HG03097 (cell line): ENCODE data around the gene PLPPR3.
"Not testable (repeated sequence)": the region's sequence is repeated elsewhere in the genome, so short reads cannot be mapped to it uniquely, and the experiment has no call there.

Experiments used
- ATAC-seq: cut with Tn5 transposase; IDR thresholded peaks from one replicate; pipeline ENCODE4 v1.9.1; 2021; ENCODE audit not compliant: unreplicated experiment, low FRiP score

PLPPR3 gene

DNA sequence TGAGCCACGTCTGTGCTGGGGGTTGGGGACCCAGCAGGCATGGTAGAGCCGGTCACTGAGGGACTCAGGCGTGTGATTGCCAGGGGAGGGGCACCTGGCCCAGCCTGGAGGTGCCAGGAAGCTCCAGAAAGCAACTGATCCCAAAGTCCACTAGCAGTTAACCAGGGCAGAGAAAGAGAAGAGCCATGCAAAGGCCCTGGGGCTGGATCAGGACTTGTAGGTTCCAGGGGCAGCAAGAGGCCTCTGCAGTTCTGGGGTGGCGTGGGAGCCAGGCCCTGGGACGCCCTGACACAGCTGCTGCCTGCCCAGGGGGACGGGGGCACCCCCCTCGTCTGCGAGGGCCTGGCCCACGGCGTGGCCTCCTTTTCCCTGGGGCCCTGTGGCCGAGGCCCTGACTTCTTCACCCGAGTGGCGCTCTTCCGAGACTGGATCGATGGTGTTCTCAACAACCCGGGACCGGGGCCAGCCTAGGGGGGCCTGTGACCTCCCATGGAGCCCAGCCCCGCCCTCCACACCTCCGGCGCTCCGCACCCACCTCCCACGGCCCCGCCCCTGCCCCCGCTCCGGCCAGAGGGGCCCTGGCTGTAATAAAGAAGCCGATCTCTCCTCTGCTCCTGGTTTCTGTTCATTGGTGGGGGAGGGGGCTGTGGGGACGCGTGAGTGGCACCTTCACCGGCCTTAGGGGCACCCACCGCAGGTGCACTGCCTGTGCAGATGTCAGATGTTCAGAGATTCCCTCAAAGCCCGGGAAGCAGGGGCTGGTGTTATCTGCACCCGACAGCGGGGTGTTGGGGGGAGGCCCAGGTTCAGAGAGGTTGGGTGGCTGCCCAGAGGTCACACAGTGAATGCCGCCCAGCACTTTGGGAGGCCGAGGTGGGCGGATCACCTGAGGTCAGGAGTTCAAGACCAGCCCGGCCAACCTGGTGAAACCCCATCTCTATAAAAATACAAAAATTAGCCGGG is 9.9 kb upstream of the PLPPR3 start:
- ATAC-seq, result no peak

DNA sequence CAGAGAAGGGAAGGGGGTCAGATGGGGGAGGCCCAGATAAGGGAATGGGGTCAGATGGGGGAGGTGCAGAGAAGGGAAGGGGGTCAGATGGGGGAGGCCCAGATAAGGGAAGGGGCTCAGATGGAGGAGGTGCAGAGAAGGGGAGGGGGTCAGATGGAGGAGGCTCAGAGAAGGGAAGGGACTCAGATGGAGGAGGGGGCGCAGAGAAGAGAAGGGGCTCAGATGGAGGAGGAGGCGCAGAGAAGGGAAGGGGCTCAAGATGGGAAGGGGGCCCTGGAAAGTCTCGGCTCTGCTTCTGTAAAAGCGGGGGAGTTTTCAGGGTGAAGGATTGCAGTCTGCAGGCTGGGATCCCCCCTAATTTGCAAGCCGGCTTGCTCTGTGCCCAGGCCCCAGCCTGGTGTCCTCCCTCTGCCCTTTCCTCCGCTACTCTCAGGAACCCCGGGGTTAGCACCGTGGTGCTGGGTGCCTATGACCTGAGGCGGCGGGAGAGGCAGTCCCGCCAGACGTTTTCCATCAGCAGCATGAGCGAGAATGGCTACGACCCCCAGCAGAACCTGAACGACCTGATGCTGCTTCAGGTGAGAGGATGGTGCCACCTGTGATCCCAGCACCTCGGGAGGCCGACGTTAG is 7.5 kb upstream of the PLPPR3 start:
- no peak for ATAC-seq

DNA sequence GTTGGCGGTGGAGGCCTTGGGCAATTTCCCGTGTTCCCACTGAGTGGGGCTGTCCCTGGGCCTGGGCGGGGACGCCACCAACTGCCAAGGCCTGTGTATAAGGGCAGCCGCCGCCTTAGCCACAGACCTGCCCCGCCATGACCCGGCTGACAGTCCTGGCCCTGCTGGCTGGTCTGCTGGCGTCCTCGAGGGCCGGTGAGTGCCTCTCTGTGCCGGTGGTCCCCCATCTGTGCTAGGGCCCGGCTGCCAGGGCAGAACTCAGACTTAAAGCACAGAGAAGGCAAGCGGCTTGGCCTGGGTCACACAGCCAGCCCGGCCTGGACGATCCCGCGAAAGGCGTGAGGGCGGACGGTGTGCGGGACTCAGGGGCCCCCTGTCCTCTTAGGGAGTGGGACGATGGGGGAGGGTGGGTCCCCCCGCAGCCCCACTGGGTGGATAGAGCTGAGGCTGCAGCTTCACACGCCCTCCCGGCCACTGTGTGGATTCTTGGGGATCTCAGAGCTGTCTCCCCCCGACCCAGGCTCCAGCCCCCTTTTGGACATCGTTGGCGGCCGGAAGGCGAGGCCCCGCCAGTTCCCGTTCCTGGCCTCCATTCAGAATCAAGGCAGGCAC is 6.1 kb upstream of the PLPPR3 start, which contains the start of gene AZU1:
TSS of gene AZU1 (plus strand) at position 128 of the 612 bp plus-strand sequence. CDS start at position 138, 10 bp downstream.
- no peak for ATAC-seq

DNA sequence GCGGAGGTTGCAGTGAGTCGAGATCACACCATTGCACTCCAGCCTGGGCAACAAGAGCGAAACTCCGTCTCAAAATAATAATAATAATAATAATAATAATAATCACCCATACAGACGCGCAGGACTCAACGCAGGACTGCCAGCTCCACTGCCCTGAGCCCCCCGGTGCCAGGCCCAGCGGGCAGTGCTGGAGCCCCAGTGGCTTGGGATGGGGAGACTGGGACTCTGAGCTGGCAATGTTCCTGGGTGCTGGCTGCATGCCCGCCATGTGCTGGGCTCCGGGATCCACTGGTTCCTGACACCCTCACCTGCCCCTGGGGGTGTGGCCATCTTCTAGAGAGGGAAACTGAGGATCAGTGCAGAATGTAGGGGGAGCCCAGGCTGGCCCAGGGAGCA is 5.6 kb upstream of the PLPPR3 start:
- ATAC-seq, result no peak

DNA sequence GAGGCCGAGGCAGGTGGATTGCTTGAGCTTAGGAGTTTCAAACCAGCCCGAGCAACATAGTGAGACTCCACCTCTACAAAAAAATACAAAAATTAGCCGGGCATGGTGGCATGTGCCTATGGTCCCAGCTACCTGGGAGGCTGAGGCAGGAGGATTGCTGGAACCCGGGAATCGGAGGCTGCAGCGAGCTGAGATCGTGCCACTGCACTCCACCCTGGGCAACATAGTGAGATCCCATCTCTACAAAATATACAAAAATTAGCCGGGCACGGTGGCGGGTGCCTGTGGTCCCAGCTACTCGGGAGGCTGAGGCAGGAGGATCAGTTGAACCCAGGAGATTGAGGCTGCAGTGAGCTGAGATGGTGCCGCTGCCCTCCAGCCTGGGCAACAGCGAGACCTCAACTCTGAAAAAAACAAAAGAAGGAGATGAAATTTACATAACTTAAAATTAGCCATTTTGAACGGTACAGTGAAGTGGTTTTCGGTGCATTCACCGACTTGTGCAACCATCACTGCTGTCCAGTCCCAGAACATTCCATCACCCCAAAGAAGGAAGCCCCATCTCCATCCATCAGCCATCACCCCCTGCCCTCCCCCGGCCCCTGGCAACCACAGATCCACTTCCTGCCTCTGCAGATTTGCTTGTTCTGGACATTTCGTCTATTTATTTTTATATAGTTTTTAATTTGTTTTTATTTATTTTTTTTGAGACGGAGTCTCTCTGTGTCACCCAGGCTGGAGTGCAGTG is 4.3 kb upstream of the PLPPR3 start:
- ATAC-seq, result no peak

DNA sequence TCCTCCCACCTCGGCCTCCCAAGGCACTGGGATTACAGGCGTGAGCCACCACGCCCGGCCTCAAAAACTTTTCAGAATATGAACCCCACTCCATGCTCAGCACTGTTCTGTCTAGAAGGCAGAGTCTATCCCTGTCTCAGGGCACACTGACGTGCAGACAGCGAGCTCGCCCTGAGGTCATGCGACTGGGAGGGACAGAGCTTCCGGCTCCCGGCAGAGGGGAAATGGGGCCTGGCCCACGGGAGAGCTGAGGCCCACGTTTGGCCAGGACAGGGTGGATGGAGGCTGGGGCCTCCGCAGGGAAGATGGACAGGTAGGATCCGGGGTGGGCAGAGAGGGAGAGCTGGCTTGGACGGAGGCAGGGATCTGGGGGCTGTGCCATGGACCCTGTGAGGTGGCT is 3.1 kb upstream of the PLPPR3 start:
- no peak for ATAC-seq

DNA sequence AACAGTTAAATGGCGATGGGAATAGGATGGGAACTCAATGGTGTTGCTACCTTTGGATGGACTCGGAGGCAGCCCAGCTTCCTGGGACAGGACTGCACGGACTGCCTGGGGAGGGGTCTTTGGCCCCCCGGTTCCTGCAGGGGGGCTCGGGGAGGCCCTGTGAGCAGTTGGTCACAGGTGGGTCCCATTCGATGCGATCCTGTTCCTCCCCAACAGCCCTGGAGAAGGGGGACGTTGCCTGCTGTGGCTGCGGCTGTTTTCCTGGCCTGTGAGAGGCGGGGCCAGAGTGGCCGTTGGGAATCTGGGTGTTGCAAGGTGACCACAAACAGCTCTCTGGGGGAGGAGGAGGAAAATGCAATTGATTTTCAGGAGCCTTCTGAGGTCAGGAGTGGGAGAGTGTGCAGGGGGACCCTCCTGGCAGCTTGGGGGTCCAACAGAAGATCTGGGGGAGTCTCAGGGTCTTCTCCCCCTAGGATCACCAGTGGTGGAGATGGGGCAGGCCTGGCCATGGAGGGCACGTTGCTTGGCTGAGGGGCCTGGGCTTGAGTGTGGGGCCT is 1.9 kb upstream of the PLPPR3 start:
- no peak for ATAC-seq

DNA sequence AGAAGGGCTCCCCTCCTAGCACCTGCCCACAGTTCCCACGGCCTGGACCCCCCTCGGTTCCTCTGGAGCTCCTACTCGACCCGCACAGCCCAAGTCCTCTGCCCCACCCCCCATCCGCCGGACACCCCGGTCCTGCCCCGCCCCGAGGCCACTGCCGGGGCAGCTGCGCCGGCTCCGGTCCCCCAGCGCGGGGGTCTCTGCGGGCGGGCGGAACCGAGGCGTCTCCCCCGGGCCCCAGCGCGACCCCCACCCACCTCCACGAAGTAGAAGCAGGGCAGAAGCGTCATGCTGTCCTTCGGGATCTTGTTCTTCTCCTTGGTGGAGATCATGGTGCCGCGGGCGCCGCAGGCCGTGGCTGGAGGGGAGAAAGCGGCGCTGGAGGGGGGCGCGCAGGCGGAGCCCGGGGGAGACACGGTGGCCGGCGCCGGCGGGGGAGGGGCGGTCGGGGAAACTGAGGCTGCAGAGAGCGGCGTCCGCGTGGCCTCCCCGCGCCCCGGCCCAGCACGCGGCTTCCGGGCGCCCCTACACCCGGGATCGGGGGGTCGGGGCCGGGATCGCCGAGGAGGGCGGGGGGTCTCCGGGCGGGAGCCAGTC is 427 bp downstream of the PLPPR3 start:
- ATAC-seq, result no peak

DNA sequence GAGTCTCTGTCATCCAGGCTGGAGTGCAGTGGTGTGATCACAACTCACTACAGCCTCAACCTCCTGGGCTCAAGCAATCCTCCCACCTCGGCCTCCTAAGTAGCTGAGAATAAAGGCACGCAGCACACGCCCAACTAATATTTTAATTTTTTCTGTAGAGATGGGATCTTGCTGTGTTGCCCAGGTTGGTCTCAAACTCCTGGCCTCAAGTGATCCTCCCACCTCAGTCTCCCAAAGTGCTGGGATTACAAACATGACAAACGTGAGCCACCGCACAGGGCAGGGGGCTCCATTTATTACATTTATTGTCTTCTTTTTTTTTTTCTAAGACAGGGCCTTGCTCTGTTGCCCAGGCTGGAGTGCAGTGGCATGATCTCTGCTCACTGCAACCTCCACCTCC is 1.5 kb downstream of the PLPPR3 start:
- not testable (repeated sequence) for ATAC-seq

DNA sequence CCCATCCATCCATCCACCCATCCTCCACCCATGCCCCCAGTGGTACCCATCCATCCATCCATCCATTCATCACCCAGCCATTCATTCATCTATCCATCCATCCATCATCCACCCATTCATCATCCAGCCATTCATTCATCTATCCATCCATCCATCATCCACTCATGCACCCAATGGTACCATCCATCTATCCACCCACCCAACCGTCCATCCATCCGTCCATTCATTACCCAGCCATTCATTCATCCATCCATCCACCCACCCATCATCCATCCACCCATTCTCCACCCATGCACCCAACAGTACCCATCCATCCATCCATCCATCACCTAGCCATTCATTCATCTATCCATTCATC is 5.3 kb downstream of the PLPPR3 start:
- ATAC-seq, result no peak

DNA sequence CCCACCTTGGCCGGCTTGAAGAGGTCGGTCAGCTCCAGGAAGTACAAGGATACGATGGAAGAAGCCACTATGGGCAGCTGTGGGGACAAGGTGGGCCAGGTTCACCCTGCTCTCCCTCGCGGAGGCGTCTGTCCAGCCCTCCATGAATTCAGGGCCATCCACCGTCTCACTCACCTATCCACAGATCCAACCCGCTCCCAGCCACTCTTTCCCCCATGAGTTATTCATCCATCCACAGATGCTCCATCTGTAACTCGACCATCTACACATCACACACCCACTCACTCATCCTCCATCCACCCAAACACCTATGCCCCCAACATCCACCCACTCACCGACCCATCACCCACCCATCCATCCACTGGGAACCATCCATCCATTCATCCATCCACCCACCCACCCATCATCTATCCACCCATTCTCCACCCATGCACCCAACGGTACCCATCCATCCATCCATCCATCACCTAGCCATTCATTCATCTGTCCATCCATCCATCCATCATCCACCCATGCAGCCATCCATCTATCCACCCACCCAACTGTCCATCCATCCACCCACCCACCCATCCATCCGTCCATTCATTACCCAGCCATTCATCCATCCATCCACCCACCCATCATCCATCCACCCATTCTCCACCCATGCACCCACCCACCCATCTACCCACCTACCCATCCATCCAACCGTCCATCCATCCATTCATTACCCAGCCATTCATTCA is 5.8 kb downstream of the PLPPR3 start:
- no peak for ATAC-seq

DNA sequence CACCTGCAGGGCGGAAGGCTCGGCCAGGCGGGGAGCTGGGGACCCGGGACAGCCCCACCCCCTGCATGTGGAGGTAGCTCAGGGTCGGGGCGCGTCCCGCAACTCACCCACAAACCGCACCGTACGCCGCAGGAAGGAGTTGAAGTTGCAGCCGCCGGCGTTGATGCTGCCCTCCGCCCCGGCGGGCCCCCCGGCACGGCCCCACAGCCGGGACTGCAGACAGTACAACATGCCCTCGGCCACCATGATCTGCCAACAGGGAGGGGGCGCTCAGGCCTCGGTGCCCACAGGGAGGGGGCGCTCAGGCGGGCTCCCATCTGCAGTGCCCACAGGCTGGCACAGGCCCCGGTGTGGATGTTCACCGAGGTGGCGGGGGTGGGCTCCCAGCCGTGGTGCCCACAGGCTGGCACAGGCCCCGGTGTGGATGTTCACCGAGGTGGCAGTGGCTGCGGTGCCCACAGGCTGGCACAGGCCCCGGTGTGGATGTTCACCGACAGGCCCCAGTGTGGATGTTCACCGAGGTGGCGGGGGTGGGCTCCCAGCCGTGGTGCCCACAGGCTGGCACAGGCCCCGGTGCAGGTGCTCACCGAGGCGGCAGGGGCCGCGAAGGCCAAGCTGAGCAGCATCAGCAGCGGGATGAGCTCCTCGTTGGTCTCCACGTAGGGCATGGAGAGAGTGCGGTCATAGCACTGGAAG is 6.5 kb downstream of the PLPPR3 start:
- ATAC-seq, result no peak

DNA sequence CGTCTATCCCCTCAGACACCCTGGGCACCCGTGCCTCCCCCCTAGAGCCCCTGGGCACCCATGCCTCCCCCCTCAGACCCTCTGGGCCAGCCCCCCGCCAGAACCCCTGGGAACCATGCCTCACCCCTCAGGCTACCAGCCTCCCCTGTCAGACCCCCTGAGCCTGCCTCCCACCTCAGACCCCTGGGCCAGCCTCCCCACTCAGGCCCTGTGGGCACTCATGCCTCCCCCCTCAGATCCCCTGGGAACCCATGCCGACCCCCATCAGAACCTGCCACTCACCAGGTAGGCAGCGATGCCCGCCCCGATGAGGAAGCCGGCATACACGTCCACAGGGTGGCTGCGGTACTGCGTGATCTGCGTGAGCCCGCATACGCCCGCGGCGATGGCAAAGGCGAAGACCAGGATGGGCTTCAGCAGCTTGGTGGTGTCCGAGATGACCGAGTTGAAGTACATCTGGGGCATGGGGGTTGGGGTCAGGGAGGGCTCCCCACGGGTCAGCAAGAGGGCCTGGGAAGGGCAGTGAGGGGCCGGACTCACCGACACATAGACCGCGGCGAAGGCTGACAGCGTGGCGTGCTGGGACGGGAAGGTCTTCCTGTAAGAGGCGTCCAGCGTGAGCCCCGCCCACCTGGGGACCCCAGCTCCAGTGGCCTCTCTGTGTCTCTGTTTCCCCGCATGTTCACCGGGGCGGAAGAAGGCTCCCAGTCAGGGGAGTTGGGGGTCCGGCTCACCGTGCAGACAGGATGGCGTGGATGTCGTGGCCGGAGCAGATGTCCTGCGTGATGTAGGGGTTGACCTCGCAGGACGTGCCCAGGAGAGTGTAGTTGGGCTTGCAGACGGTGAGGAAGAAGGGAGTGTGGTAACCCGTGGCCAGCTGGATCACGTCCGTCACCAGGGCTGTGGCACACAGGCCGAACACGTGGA is 7.3 kb downstream of the PLPPR3 start:
- ATAC-seq, result no peak

DNA sequence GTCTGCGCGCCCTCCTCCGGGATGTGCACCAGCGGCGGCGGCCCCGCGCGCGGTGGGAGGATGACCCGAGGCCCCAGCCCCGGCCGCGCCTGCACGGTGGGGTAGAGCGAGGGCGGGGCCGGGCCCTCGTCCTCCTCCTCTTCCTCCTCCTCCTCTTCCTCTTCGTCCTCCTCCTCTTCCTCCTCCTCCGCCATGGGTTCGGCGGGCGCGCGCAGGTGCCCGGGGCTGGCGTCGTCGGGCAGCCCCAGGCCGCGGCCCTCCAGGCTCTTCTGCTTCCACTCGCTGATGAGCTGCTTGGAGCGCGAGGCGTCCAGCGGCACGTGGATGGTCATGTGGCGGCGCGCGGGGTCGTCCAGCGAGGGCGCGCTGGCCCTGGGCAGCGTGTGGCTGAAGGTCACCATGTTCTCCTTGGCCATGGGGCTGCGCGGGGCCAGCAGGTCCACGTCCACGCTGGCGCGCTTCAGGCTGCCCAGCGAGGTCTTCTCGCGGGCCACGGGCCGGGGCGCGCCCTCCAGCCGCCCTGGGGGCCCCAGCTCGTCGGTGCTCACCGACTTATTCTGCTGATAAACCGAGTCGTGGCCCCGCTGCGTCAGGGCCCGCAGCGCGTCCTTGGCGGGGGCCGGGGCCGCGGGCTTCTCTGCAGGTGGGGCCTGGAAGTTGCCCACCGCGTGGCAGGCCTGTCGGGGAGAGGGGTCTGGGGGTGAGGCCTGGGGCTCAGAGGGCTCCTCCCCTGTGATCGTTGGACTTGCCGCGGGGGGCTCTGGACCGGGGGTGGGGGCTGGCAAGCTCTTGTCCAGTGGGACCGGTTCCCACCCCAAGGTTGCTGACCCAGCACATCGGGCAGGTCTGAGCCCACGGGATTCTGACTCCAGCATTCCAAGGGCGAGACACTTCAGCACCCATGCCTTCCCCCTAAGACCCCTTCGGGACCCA is 8.3 kb downstream of the PLPPR3 start:
- no peak for ATAC-seq

DNA sequence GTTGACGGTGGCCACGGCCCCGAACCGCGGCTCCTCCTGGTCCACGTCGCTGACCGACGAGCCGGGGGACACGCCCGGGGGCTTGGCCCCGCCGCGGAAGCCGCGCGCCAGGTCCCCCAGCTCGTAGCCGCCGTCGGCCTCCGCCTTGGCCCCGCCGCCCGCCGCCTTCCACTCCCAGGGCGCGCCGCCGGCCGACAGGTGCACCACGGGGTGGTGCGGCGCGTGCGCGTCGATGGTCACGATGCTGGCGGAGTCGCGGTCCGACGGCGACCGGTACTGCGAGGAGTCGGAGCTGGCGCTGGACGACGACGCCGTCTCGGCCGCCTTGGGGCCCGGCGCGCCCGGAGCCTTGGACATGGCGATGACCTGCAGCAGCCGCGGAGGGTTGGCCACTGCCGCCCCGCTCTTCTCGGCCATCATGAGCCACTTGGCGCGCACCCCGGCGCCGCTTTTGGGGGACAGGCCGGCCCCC is 9.0 kb downstream of the PLPPR3 start:
- ATAC-seq, result no peak

DNA sequence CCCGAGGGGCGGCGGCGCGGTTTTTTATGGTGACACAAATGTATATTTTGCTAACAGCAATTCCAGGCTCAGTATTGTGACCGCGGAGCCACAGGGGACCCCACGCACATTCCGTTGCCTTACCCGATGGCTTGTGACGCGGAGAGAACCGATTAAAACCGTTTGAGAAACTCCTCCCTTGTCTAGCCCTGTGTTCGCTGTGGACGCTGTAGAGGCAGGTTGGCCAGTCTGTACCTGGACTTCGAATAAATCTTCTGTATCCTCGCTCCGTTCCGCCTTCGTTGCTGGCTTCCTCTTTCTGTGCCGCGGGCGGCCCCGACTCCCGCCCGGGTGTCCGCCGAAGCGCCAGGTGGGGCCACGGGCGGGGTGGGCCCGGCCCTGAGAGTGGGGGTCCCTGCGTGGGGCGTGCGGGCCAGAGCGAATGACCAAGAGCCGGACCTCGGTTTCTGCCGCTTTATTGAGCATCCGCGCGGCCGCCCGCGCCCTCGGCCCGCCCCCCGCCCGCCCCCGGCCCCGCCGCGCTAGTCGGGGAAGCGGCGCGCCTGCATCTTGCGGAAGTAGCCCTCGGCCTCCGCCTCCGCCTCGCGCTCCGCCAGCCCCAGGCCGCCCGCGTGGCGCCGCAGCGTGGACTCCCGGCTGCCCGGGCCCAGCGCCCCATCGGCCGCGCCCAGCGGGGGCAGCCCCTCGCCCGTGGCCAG is 9.6 kb downstream of the PLPPR3 start:
- no peak for ATAC-seq
